Fibroblast of lung (primary cell): Measurements from ENCODE around the gene CRYL1. TPM values are rescaled to one million over a fixed set of nuclear protein-coding genes. Genes with fewer than 3 reads are reported as not detected.
A peak's percentile ranks its signal among the peaks of the same experiment; 100 is the strongest.

Experiments used
- DNase-seq, 2 donors: peaks; one replicate each; pipeline versions ENCODE4 v3.0.0 to v3.0.0-alpha.2; 2010; ENCODE audit warnings: low read depth in 2 of 2
- H2AFZ ChIP-seq: 2 replicates; pipeline ENCODE4 v1.5.1; 2012; ENCODE audit warnings: low read length, control low read depth, inconsistent platforms
- H3K27ac ChIP-seq: 2 replicates; pipeline ENCODE4 v1.5.1; 2011; ENCODE audit warnings: low read length, control low read depth; ENCODE audit not compliant: insufficient read depth
- H3K27me3 ChIP-seq: 2 replicates; pipeline ENCODE4 v1.5.1; 2011; ENCODE audit warnings: mild to moderate bottlenecking, low read length; ENCODE audit not compliant: control insufficient read depth, insufficient read depth
- H3K36me3 ChIP-seq: 2 replicates; pipeline ENCODE4 v1.5.1; 2011; ENCODE audit warnings: low read length; ENCODE audit not compliant: control insufficient read depth, insufficient read depth
- H3K4me1 ChIP-seq: 2 replicates; pipeline ENCODE4 v1.5.1; 2011; ENCODE audit warnings: low read length; ENCODE audit not compliant: control insufficient read depth, insufficient read depth; ENCODE audit errors: extremely low read depth
- H3K4me2 ChIP-seq: 2 replicates; pipeline ENCODE4 v1.5.1; 2011; ENCODE audit warnings: low read length, control low read depth; ENCODE audit not compliant: insufficient read depth; ENCODE audit errors: extremely low read depth
- H3K4me3 ChIP-seq, 4 experiments: fragments of 200-600 bp in 1 of 4; sonication (generic) in 1 of 4; replicated peaks in 1 of 4; 2 replicates each; pipeline ENCODE4 v1.5.1; 2011 to 2016; ENCODE audit warnings: low read length in 4 of 4, low read depth in 3 of 4, mild to moderate bottlenecking in 3 of 4, control low read depth in 2 of 4, inconsistent platforms in 1 of 4, mixed read lengths in 1 of 4; ENCODE audit not compliant: insufficient read depth in 1 of 4; ENCODE audit errors: control extremely low read depth in 1 of 4
- H3K79me2 ChIP-seq: 2 replicates; pipeline ENCODE4 v1.5.1; 2012; ENCODE audit warnings: mild to moderate bottlenecking, low read length, inconsistent platforms; ENCODE audit not compliant: control insufficient read depth, insufficient read depth
- H3K9ac ChIP-seq: 2 replicates; pipeline ENCODE4 v1.5.1; 2011; ENCODE audit warnings: mild to moderate bottlenecking, low read length, control low read depth; ENCODE audit not compliant: insufficient read depth
- H3K9me3 ChIP-seq: 2 replicates; pipeline ENCODE4 v1.5.1; 2012; ENCODE audit warnings: low read depth, low read length; ENCODE audit not compliant: control insufficient read depth, insufficient read depth
- H4K20me1 ChIP-seq: 2 replicates; pipeline ENCODE4 v1.5.1; 2011; ENCODE audit warnings: low read length; ENCODE audit not compliant: control insufficient read depth, insufficient read depth; ENCODE audit errors: extremely low read depth
- EZH2 ChIP-seq: IDR thresholded peaks from 2 replicates; pipeline ENCODE4 v1.5.1; 2012; ENCODE audit warnings: low read length, control low read depth, mild to moderate bottlenecking; ENCODE audit errors: missing control alignments
- polyA plus RNA-seq, 2 donors: library from polyadenylated mRNA; depleted of rRNA in 1 of 2; stranded (reverse) in 1 of 2; unstranded in 1 of 2; fragments of >200 nt; gene quantifications; 2 replicates each; pipeline ENCODE4 v1.2.1, GENCODE V29; 2011 to 2012; ENCODE audit warnings: missing spikeins in 1 of 2
- total RNA-seq: library from RNA; depleted of rRNA; stranded (reverse); fragments of >200 nt; gene quantifications from 2 replicates; pipeline ENCODE4 v1.2.1, GENCODE V29; 2014
- TF ChIP-seq, protein P1 (sequence below), 2 donors: IDR thresholded peaks in 1 of 2; conservative IDR thresholded peaks in 1 of 2; 1 replicate in 1 of 2; 2 replicates in 1 of 2; pipeline ENCODE4 v1.5.1; 2011 to 2012; ENCODE audit warnings: low read length in 2 of 2, control low read depth in 1 of 2, inconsistent platforms in 1 of 2, low read depth in 1 of 2, mild to moderate bottlenecking in 1 of 2

CRYL1 gene
- total and polyA plus RNA-seq, 2 donors (not counting 1 experiment from before 2014, with no cell fraction given) = 18.3 to 20.1 TPM

- H3K27ac ChIP-seq = no peak overlapping the region
- no peak overlapping the region for H2AFZ ChIP-seq
- no peak overlapping the region for H3K9ac ChIP-seq
- no peaks in the 10 kb centered on the region for H4K20me1 ChIP-seq
- H3K79me2 ChIP-seq = no peaks in the 10 kb centered on the region
- no peak for TF ChIP-seq EZH2
- TF ChIP-seq, protein P1, sequence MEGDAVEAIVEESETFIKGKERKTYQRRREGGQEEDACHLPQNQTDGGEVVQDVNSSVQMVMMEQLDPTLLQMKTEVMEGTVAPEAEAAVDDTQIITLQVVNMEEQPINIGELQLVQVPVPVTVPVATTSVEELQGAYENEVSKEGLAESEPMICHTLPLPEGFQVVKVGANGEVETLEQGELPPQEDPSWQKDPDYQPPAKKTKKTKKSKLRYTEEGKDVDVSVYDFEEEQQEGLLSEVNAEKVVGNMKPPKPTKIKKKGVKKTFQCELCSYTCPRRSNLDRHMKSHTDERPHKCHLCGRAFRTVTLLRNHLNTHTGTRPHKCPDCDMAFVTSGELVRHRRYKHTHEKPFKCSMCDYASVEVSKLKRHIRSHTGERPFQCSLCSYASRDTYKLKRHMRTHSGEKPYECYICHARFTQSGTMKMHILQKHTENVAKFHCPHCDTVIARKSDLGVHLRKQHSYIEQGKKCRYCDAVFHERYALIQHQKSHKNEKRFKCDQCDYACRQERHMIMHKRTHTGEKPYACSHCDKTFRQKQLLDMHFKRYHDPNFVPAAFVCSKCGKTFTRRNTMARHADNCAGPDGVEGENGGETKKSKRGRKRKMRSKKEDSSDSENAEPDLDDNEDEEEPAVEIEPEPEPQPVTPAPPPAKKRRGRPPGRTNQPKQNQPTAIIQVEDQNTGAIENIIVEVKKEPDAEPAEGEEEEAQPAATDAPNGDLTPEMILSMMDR (conservative IDR thresholded peaks at IDR 0.05 in 1 of 2, IDR thresholded peaks at IDR 0.05 in 1 of 2; ENCODE audit: low read depth in 1 of 2, low read length in 2 of 2) = no peak
- H3K27me3 ChIP-seq = peaks cover 4% of the 10 kb centered on the region
- no peaks in the 10 kb centered on the region for H3K36me3 ChIP-seq
- no peaks in the 10 kb centered on the region for H3K9me3 ChIP-seq
- no peak for DNase-seq
- H3K4me1 ChIP-seq = no peaks in the 10 kb centered on the region
- H3K4me2 ChIP-seq = no peak overlapping the region
- no peak overlapping the region for H3K4me3 ChIP-seq
These were observed 127.8 kb downstream of the CRYL1 start for GRCh38 chr13:20397896-20398295.

GRCh38 chr13:20395061-20395916 lies 130.4 kb downstream of the CRYL1 start:
- Histone ChIP-seq H2AFZ (no peak overlapping the region), H3K9ac (no peak overlapping the region), H4K20me1 (no peaks in the 10 kb centered on the region), H3K4me3 (no peak overlapping the region), H3K4me2 (no peak overlapping the region), H3K27ac (no peak overlapping the region), H3K9me3 (no peaks in the 10 kb centered on the region), H3K27me3 (peaks cover 4% of the 10 kb centered on the region), H3K4me1 (no peaks in the 10 kb centered on the region), H3K36me3 (no peaks in the 10 kb centered on the region), H3K79me2 (no peaks in the 10 kb centered on the region)
- DNase-seq = no peak
- TF ChIP-seq, protein P1 (conservative IDR thresholded peaks at IDR 0.05 in 1 of 2, IDR thresholded peaks at IDR 0.05 in 1 of 2; ENCODE audit: low read depth in 1 of 2, low read length in 2 of 2) = no peak
- TF ChIP-seq EZH2 = no peak

- Histone ChIP-seq H3K36me3 (no peaks in the 10 kb centered on the region), H3K9ac (no peak overlapping the region), H3K4me3 (no peak overlapping the region), H3K4me2 (no peak overlapping the region), H3K27me3 (peaks cover 4% of the 10 kb centered on the region), H3K27ac (no peak overlapping the region), H2AFZ (no peak overlapping the region), H3K9me3 (no peaks in the 10 kb centered on the region), H4K20me1 (no peaks in the 10 kb centered on the region), H3K4me1 (no peaks in the 10 kb centered on the region), H3K79me2 (no peaks in the 10 kb centered on the region)
- peak in 1 of 2 donors; percentile 14 for DNase-seq
- TF ChIP-seq, protein P1 (conservative IDR thresholded peaks at IDR 0.05 in 1 of 2, IDR thresholded peaks at IDR 0.05 in 1 of 2; ENCODE audit: low read depth in 1 of 2, low read length in 2 of 2) = no peak
- TF ChIP-seq EZH2 = no peak
These were observed 131.2 kb downstream of the CRYL1 start for GRCh38 chr13:20394506-20394905.
